T-helper 1 cell treated with Interleukin-12 subunit alpha and Interleukin-12 subunit beta and Interleukin-4 antibody, amounts not matched to agents 30 μg/mL and 1 μg/mL, for 36 hours (primary cell): ENCODE measurements around the gene ZNF593OS.

Source experiments
- H3K27ac Mint-ChIP-seq: one replicate; pipeline ENCODE4 v1.8.0; 2021; ENCODE audit warnings: mild to moderate bottlenecking, mixed read lengths
- H3K27me3 Mint-ChIP-seq: one replicate; pipeline ENCODE4 v1.8.0; 2021; ENCODE audit warnings: low read depth, mixed read lengths
- H3K36me3 Mint-ChIP-seq: one replicate; pipeline ENCODE4 v1.8.0; 2021; ENCODE audit warnings: low read depth, mixed read lengths
- H3K4me1 Mint-ChIP-seq: one replicate; pipeline ENCODE4 v1.8.0; 2021; ENCODE audit warnings: low read depth, mixed read lengths
- H3K4me3 Mint-ChIP-seq: one replicate; pipeline ENCODE4 v1.8.0; 2021; ENCODE audit warnings: mild to moderate bottlenecking, moderate library complexity, mixed read lengths
- H3K9me3 Mint-ChIP-seq: one replicate; pipeline ENCODE4 v1.8.0; 2021; ENCODE audit warnings: mixed read lengths

Gene ZNF593OS

GRCh38 chr1:26171084-26172072 is at the start of gene ZNF593OS:
Gene ZNF593OS, minus strand, starts transcription at chr1:26171832. Its CDS starts 171 bp downstream, at chr1:26171661.
- Mint-ChIP-seq H3K4me3 (peak within 1 kb of the TSS; percentile 84), H3K4me1 (peaks cover 20% of the 10 kb centered on the region), H3K9me3 (no peaks in the 10 kb centered on the region), H3K27ac (no peak within 1 kb of the TSS), H3K27me3 (peaks cover 12% of the 10 kb centered on the region), H3K36me3 (no peaks in the 10 kb centered on the region)

- Mint-ChIP-seq H3K4me3 (no peak overlapping the region), H3K9me3 (no peaks in the 10 kb centered on the region), H3K27ac (no peak overlapping the region), H3K36me3 (peaks cover 4% of the 10 kb centered on the region), H3K27me3 (peaks cover 41% of the 10 kb centered on the region), H3K4me1 (peaks cover 7% of the 10 kb centered on the region)
These were observed 49.5 kb upstream of the ZNF593OS start for GRCh38 chr1:26221094-26221493.

DNA sequence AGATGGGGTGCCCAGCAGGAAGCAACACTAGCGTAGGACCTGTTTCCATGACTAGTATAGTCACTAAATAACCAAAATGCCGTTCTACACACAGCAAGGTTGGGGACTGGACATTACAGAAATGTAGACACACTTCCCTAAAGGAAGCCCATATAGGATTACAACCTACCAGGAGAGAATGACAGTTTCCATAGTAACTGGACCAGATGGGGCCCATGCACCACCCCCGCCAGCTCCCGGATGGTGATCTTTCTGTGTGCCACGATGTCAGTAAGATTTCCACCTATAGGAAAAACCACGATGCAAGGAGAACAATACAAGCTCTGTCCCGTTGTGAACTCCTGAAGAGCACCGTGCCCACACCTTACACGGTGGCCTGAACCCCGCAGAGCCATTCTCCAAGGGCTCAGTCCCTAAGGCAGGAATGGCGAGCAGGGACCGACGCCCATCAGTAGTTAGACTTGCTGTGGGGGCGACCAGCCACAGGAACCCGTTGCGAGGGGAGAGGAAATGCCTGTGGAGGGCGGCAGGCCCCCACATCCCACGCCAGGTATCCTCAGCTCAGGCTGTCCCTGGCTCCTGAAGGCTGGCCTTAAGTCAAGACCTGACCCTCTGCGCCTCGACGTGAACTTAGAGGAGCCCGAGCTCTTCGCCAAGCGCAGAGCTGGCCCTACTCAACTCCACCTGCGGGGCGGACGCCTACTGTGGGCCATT is 48.7 kb upstream of the ZNF593OS start:
- no peaks in the 10 kb centered on the region for H3K36me3 Mint-ChIP-seq
- no peaks in the 10 kb centered on the region for H3K9me3 Mint-ChIP-seq
- no peak overlapping the region for H3K27ac Mint-ChIP-seq
- peaks cover 34% of the 10 kb centered on the region for H3K27me3 Mint-ChIP-seq
- H3K4me1 Mint-ChIP-seq = peaks cover under 1% of the 10 kb centered on the region
- H3K4me3 Mint-ChIP-seq = no peak overlapping the region

- Mint-ChIP-seq H3K36me3 (no peaks in the 10 kb centered on the region), H3K4me1 (no peaks in the 10 kb centered on the region), H3K27ac (no peak overlapping the region), H3K27me3 (peaks cover 22% of the 10 kb centered on the region), H3K9me3 (no peaks in the 10 kb centered on the region), H3K4me3 (no peak overlapping the region)
These were observed 47.4 kb upstream of the ZNF593OS start for GRCh38 chr1:26218906-26219494.

GRCh38 chr1:26215246-26215645 is 43.6 kb upstream of the ZNF593OS start:
- Mint-ChIP-seq H3K27ac (no peak overlapping the region), H3K27me3 (peaks cover 14% of the 10 kb centered on the region), H3K4me3 (no peak overlapping the region), H3K36me3 (no peaks in the 10 kb centered on the region), H3K4me1 (no peaks in the 10 kb centered on the region), H3K9me3 (no peaks in the 10 kb centered on the region)

DNA sequence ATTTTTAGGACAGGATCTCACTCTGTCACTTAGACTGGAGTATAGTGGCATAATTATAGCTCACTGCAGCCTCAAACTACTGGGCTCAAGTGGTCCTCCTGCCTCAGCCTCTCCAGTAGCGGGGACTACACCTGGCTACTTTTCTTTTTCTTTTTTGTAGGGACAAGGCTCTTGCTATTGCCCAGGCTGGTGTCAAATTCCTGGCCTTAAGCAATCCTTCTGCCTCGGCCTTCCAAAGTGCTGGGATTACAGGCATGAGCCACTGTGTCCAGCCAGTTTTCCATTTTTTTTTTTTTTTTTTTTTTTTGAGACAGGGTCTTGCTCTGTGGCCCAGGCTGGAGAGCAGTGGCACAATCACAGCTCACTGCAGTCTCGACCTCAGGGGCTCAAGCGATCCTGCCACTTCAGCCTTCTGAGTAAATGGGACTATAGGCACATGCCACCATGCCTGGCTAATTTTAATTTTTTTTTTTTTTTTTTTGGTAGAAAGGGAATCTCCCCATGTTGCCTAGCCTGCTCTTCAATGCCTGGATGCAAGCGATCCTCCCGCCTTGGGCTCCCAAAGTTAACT is 41.8 kb upstream of the ZNF593OS start:
- Mint-ChIP-seq H3K27me3 (peaks cover 24% of the 10 kb centered on the region), H3K36me3 (no peaks in the 10 kb centered on the region), H3K4me3 (no peak overlapping the region), H3K27ac (no peak overlapping the region), H3K9me3 (no peaks in the 10 kb centered on the region), H3K4me1 (no peaks in the 10 kb centered on the region)

- Mint-ChIP-seq H3K4me3 (no peak overlapping the region), H3K36me3 (no peaks in the 10 kb centered on the region), H3K4me1 (no peaks in the 10 kb centered on the region), H3K27me3 (peaks cover 24% of the 10 kb centered on the region), H3K27ac (no peak overlapping the region), H3K9me3 (no peaks in the 10 kb centered on the region)
These were observed 41.1 kb upstream of the ZNF593OS start for GRCh38 chr1:26212726-26213125.

DNA sequence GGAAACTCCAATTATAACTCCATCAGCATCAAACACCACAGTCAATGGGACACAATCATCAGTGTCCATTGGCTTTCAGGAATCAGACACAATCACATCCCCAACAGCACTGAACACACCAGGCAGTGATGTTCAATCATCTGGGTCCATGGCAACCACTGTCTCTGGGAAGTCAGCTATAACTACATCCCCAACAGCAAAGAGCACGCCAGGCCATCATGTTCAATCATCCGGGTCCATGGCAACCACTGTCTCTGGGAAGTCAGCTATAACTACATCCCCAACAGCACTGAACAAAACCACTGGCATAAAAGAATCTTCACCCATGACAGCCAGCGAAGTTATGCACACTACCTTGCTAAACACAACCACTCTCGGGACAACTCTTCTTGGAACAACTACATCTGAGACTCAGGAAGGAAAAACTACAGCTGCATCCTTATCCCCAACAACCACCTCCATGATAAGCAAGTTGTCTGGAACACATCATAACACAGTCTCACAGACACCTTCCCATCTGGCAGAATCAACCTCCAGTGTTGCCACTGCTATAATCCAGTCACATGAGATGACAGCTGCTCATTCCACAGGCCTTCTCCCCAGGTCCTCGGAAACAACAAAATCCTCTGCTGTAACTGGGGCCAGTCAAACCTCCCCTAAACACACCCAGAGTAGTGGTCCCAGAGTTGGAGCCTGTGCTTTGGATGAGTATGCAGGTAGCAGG is 38.7 kb upstream of the ZNF593OS start:
- H3K27ac Mint-ChIP-seq = no peak overlapping the region
- no peak overlapping the region for H3K4me3 Mint-ChIP-seq
- H3K36me3 Mint-ChIP-seq = no peaks in the 10 kb centered on the region
- H3K4me1 Mint-ChIP-seq = peaks cover 1% of the 10 kb centered on the region
- peaks cover 18% of the 10 kb centered on the region for H3K27me3 Mint-ChIP-seq
- H3K9me3 Mint-ChIP-seq = no peaks in the 10 kb centered on the region

DNA sequence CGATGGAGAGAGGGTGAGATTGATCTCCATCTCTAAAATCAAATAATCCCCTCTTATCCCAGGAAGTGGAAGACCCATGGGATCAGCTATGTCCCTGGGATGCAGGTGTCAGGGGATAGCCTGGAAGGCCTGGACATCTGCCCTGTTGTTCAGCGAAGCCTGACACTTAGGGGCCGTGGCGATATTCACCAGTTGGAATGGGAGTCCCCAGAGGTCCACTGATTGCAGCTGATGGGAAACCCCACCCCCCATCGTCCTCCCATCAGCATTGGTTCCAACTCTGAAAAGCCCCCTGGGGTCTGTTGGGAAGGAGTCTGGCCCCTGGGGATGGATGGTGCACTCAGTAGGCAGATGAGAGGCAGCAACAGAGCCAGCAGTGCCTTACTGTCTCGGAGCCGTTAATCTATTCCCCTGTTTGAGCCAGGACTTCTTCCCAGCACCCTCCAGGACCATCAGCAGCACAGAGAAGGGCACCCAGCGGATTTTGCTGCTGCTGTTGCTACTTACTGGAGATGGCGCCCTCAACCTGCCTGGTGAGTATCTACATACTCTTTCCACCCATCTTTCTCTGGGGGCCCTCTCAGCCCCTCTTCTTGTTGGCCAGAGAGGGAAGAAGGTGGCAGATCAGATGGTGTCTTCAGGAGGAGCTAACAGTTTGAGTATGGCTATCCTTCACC is 32.1 kb upstream of the ZNF593OS start:
- H3K27me3 Mint-ChIP-seq = peaks cover 4% of the 10 kb centered on the region
- H3K36me3 Mint-ChIP-seq = no peaks in the 10 kb centered on the region
- no peak overlapping the region for H3K27ac Mint-ChIP-seq
- peaks cover 38% of the 10 kb centered on the region for H3K4me1 Mint-ChIP-seq
- no peak overlapping the region for H3K4me3 Mint-ChIP-seq
- no peaks in the 10 kb centered on the region for H3K9me3 Mint-ChIP-seq

DNA sequence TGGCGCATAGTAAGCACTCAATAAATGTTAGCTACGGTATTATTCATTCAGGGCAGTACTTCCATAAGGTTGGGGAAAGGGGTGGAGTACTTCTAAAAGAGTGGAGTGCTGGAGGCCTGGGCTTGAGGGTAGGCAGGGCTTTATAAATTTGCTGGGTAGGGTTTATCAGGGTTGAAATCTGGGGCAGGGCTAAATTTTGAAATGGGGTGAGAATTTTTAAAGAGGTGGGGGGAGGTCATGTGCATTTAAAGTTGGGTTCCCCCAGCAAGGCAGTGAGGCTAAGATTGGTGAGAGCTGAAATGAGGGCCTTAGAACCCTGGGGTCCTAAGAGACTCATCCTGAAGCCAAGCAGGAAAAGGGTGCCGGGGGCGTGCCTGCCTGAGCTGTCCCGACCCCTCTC is 28.8 kb upstream of the ZNF593OS start:
- H3K36me3 Mint-ChIP-seq = no peaks in the 10 kb centered on the region
- peaks cover 11% of the 10 kb centered on the region for H3K27me3 Mint-ChIP-seq
- H3K4me1 Mint-ChIP-seq = peaks cover 37% of the 10 kb centered on the region
- H3K27ac Mint-ChIP-seq = peak overlapping the region; percentile 39
- H3K9me3 Mint-ChIP-seq = no peaks in the 10 kb centered on the region
- H3K4me3 Mint-ChIP-seq = no peak overlapping the region

DNA sequence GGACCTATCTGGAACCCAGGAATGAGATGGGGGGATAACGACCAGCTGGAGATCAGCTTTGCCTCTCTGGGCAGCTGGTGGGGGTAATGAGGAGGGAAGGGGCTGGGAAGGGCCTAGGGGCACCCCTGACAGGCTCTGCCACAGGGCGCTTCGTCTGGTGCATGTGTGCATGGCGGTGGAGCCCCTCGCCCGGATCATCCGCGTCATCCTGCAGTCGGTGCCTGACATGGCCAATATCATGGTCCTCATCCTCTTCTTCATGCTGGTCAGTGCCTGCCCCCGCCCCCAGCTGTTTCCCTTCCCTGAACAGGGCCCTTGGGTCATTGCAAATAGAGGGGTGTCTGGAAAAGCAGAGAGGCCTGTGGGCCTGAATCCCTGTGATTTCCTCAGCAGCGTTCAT is 26.2 kb upstream of the ZNF593OS start:
- H3K27ac Mint-ChIP-seq = no peak overlapping the region
- peaks cover 19% of the 10 kb centered on the region for H3K27me3 Mint-ChIP-seq
- H3K4me1 Mint-ChIP-seq = peaks cover 41% of the 10 kb centered on the region
- H3K36me3 Mint-ChIP-seq = no peaks in the 10 kb centered on the region
- H3K9me3 Mint-ChIP-seq = no peaks in the 10 kb centered on the region
- H3K4me3 Mint-ChIP-seq = no peak overlapping the region

DNA sequence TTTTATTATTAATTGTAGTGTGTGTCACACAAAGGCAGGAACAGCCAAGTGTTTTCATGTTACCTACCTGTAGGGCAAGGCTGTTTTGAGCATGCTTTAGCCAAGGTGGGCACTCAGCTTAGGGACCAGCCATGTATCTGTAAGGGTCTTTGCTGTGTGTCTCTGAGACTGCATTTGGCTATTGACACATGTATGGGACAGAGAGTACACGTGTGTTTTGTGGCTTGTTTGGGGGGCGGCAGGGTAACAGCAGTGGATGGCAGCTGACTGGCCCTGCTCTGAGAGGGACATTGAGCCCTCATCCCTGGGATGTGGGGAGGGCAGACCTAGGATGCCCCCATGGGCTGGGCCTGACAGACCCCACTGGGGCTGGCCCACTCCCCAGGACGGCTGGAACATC is 25.7 kb upstream of the ZNF593OS start:
- Mint-ChIP-seq H3K4me1 (peaks cover 38% of the 10 kb centered on the region), H3K9me3 (no peaks in the 10 kb centered on the region), H3K27me3 (peaks cover 19% of the 10 kb centered on the region), H3K27ac (no peak overlapping the region), H3K36me3 (no peaks in the 10 kb centered on the region), H3K4me3 (no peak overlapping the region)

DNA sequence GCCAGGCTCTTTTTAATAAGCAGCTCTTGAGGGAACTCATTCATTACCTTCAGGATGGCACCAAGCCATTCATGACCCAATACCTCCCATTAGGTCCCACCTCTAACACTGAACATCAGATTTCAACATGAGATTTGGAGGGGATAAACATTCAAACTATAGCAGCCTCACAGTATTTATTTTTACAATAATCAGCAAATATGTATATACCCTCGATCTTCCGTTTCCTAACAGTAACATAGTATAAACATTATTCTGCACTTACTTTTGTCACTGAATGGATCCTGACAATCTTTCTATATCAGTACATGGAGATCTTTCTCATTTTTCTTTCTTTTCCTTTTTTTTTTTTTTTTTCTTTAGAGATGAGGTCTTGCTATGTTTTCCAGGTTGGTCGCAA is 24.2 kb upstream of the ZNF593OS start:
- no peak overlapping the region for H3K27ac Mint-ChIP-seq
- H3K9me3 Mint-ChIP-seq = no peaks in the 10 kb centered on the region

More for the DNA sequence above, 24.2 kb upstream of the ZNF593OS start:
- peaks cover 22% of the 10 kb centered on the region for H3K27me3 Mint-ChIP-seq
- peaks cover 32% of the 10 kb centered on the region for H3K4me1 Mint-ChIP-seq
- no peak overlapping the region for H3K4me3 Mint-ChIP-seq
- peaks cover 2% of the 10 kb centered on the region for H3K36me3 Mint-ChIP-seq
